HCT116 (cell line): ENCODE measurements around the gene ACOX3. TPM values are rescaled to one million over a fixed set of nuclear protein-coding genes. Genes with fewer than 3 reads are reported as not detected.

Source experiments
- ATAC-seq: fragments of 200-7000 bp; cut with Tn5 transposase; 2 replicates; pipeline ENCODE4 v1.9.1; 2020; ENCODE audit warnings: mild to moderate bottlenecking, moderate library complexity
- BruUV-seq: library from RNA; stranded (reverse); fragments of 400-500 nt; replicated peaks from 2 replicates; lab custom pipeline; 2021; lab: Mats Ljungman, UMichigan
- CTCF ChIA-PET: fragments of 300-600 bp; sonication (Branson Sonifier 250); formaldehyde crosslinking; loops from one replicate; lab custom pipeline; 2021; ENCODE audit warnings: antibody characterized with exemption; lab: Charles Lee
- POLR2A ChIA-PET: fragments of 300-600, 350-600 bp; sonication (Branson Sonifier 250); formaldehyde crosslinking; loops from one replicate; lab custom pipeline; 2021; ENCODE audit warnings: antibody characterized with exemption; lab: Charles Lee
- RAD21 ChIA-PET, 2 experiments: fragments of 300-600 bp; sonication (Branson Sonifier 250); formaldehyde crosslinking; loops; one replicate each; lab custom pipeline; 2023; ENCODE audit warnings: low total read pairs in 2 of 2; ENCODE audit not compliant: uncharacterized antibody in 2 of 2, unreplicated experiment in 2 of 2, low non-redundant PET in 1 of 2; lab: Charles Lee
- DNase-seq: peaks from one replicate; pipeline ENCODE4 v3.0.0-alpha.2; 2010; ENCODE audit warnings: low read depth, low spot score
- H2AFZ ChIP-seq: fragments of 200-600 bp; shearing (Covaris generic), sonication (generic); 2 replicates; pipeline ENCODE4 v1.6.1; 2017; ENCODE audit warnings: low read depth, mixed run types, mixed read lengths, antibody characterized with exemption, low read length; ENCODE audit not compliant: poor library complexity, severe bottlenecking
- H3K27ac ChIP-seq: 2 replicates; pipeline ENCODE4 v1.5.1; 2012; ENCODE audit warnings: low read depth, low read length
- H3K27me3 ChIP-seq: fragments of 200-600 bp; sonication (generic); 2 replicates; pipeline ENCODE4 v1.6.1; 2016; ENCODE audit warnings: mixed run types, low read length, mixed read lengths; ENCODE audit not compliant: insufficient read depth
- H3K36me3 ChIP-seq, 2 experiments: fragments of 200-500 bp in 1 of 2; fragments of 200-600 bp in 1 of 2; sonication (Bioruptor generic) in 1 of 2; sonication (generic) in 1 of 2; 2 replicates each; pipeline versions ENCODE4 v1.5.1 to v1.6.1; 2014 to 2016; ENCODE audit warnings: low read length in 2 of 2, inconsistent platforms in 1 of 2, mixed read lengths in 1 of 2, mixed run types in 1 of 2; ENCODE audit not compliant: insufficient read depth in 2 of 2, control insufficient read depth in 1 of 2
- H3K4me1 ChIP-seq, 2 experiments: fragments of 200-600 bp in 1 of 2; sonication (generic) in 1 of 2; 2 replicates each; pipeline versions ENCODE4 v1.5.1 to v1.6.1; 2012 to 2017; ENCODE audit warnings: low read length in 2 of 2, inconsistent platforms in 1 of 2, mild to moderate bottlenecking in 1 of 2, mixed read lengths in 1 of 2, mixed run types in 1 of 2, moderate library complexity in 1 of 2; ENCODE audit not compliant: insufficient read depth in 2 of 2, control insufficient read depth in 1 of 2
- H3K4me2 ChIP-seq: fragments of 200-600 bp; sonication (generic); 2 replicates; pipeline ENCODE4 v1.6.1; 2017; ENCODE audit warnings: mixed run types, low read length, mixed read lengths
- H3K4me3 ChIP-seq, 2 experiments: fragments of 200-600 bp in 1 of 2; sonication (generic) in 1 of 2; replicated peaks in 1 of 2; 2 replicates each; pipeline ENCODE4 v1.5.1; 2011 to 2016; ENCODE audit warnings: low read length in 2 of 2, control low read depth in 1 of 2, low read depth in 1 of 2, mild to moderate bottlenecking in 1 of 2, mixed read lengths in 1 of 2, mixed run types in 1 of 2
- H3K79me2 ChIP-seq: fragments of 200-600 bp; sonication (generic); 2 replicates; pipeline ENCODE4 v1.6.1; 2017; ENCODE audit warnings: mild to moderate bottlenecking, mixed run types, low read length, moderate library complexity, mixed read lengths; ENCODE audit not compliant: insufficient read depth
- H3K9ac ChIP-seq: fragments of 200-600 bp; sonication (generic); 2 replicates; pipeline ENCODE4 v1.6.1; 2016; ENCODE audit warnings: low read length, mixed read lengths
- H3K9me2 ChIP-seq: fragments of 200-600 bp; sonication (generic), shearing (Covaris generic); 2 replicates; pipeline ENCODE4 v1.6.1; 2017; ENCODE audit warnings: mixed run types, mild to moderate bottlenecking, moderate library complexity; ENCODE audit not compliant: insufficient read depth
- H3K9me3 ChIP-seq, 2 experiments: fragments of 200-500 bp in 1 of 2; fragments of 200-600 bp in 1 of 2; sonication (Bioruptor generic) in 1 of 2; sonication (generic) in 1 of 2; 2 replicates each; pipeline ENCODE4 v1.6.1; 2014 to 2017; ENCODE audit warnings: low read length in 2 of 2, mixed read lengths in 2 of 2, inconsistent platforms in 1 of 2, low read depth in 1 of 2, mild to moderate bottlenecking in 1 of 2, mixed run types in 1 of 2, moderate library complexity in 1 of 2; ENCODE audit not compliant: control insufficient read depth in 1 of 2, insufficient read depth in 1 of 2
- H4K20me1 ChIP-seq: fragments of 200-600 bp; sonication (generic), shearing (Covaris generic); 2 replicates; pipeline ENCODE4 v1.6.1; 2017; ENCODE audit warnings: mixed run types, mild to moderate bottlenecking, moderate library complexity; ENCODE audit not compliant: insufficient read depth
- CBX3 ChIP-seq: IDR thresholded peaks from 2 replicates; pipeline ENCODE4 v1.6.1; 2012; ENCODE audit warnings: low read depth
- CEBPB ChIP-seq: IDR thresholded peaks from 2 replicates; pipeline ENCODE4 v1.6.1; 2012; ENCODE audit warnings: low read depth
- EGR1 ChIP-seq: IDR thresholded peaks from 2 replicates; pipeline ENCODE4 v1.6.1; 2012; ENCODE audit warnings: low read depth
- ELF1 ChIP-seq: IDR thresholded peaks from 2 replicates; pipeline ENCODE4 v1.6.1; 2012; ENCODE audit warnings: low read depth, borderline replicate concordance
- EZH2 ChIP-seq: fragments of 200-600 bp; sonication (generic); IDR thresholded peaks from 2 replicates; pipeline ENCODE4 v1.6.1; 2017; ENCODE audit warnings: antibody characterized with exemption, mixed run types
- EZH2phosphoT487 ChIP-seq: fragments of 200-600 bp; IDR thresholded peaks from 2 replicates; pipeline ENCODE4 v1.6.1; 2018; ENCODE audit warnings: antibody characterized with exemption, borderline replicate concordance
- JUND ChIP-seq: IDR thresholded peaks from 2 replicates; pipeline ENCODE4 v1.6.1; 2012
- POLR2A ChIP-seq: IDR thresholded peaks from 2 replicates; pipeline ENCODE4 v1.7.0; 2011; ENCODE audit warnings: borderline replicate concordance; ENCODE audit not compliant: insufficient read depth, insufficient read length; ENCODE audit errors: extremely low read depth
- RAD21 ChIP-seq: IDR thresholded peaks from 2 replicates; pipeline ENCODE4 v1.6.1; 2012; ENCODE audit warnings: low read depth, mild to moderate bottlenecking
- REST ChIP-seq: IDR thresholded peaks from 2 replicates; pipeline ENCODE4 v1.6.1; 2012; ENCODE audit warnings: low read depth
- SP1 ChIP-seq: IDR thresholded peaks from 2 replicates; pipeline ENCODE4 v1.6.1; 2012; ENCODE audit warnings: low read depth
- SRF ChIP-seq: IDR thresholded peaks from 2 replicates; pipeline ENCODE4 v1.6.1; 2012; ENCODE audit warnings: low read depth
- TCF7L2 ChIP-seq: IDR thresholded peaks from 2 replicates; pipeline ENCODE4 v1.7.0; 2011; ENCODE audit warnings: borderline replicate concordance, inconsistent platforms; ENCODE audit not compliant: insufficient read depth, insufficient read length; ENCODE audit errors: extremely low read depth
- YY1 ChIP-seq: IDR thresholded peaks from 2 replicates; pipeline ENCODE4 v1.6.1; 2011; ENCODE audit warnings: low read length, low read depth, moderate library complexity, mild to moderate bottlenecking; ENCODE audit not compliant: insufficient replicate concordance; ENCODE audit errors: extremely low read depth
- ZFX ChIP-seq: fragments of 450-650 bp; IDR thresholded peaks from 2 replicates; pipeline ENCODE4 v1.6.1; 2017
- intact Hi-C: fragments of 100-400 bp; cut with micrococcal nuclease; formaldehyde crosslinking; loops from 2 replicates; pipeline ENCODE4 v1.10.0; 2022
- total RNA-seq: library from RNA; stranded (reverse); gene quantifications from one replicate; pipeline ENCODE4 v1.2.1, GENCODE V29; 2021; ENCODE audit not compliant: unreplicated experiment
- TF ChIP-seq, protein P1 (sequence below): IDR thresholded peaks from 2 replicates; pipeline ENCODE4 v1.6.1; 2012

Gene ACOX3
- total RNA-seq, 1 experiment from 2014 or later, result 16.9 TPM

GRCh38 chr4:8374851-8375649 lies 65.5 kb downstream of the ACOX3 start:
- ATAC-seq (0 out of 2 replicates have a peak, but pooled peaks have one; percentile 17), DNase-seq (no peak)
- TF ChIP-seq POLR2A, result no peak
- BruUV-seq, result no TSS peak
- CTCF ChIA-PET, result no interaction called here
- H3K79me2 ChIP-seq, result no peaks in the 10 kb centered on the region
- H3K9me3 ChIP-seq, result no peaks in the 10 kb centered on the region
- RAD21 ChIA-PET, result no interaction called here
- H3K9me2 ChIP-seq, result no peaks in the 10 kb centered on the region
- H3K9ac ChIP-seq, result no peak overlapping the region
- no peaks in the 10 kb centered on the region for H3K27me3 ChIP-seq
- H2AFZ ChIP-seq, result no peak overlapping the region
- no peaks in the 10 kb centered on the region for H3K4me1 ChIP-seq
- no peaks in the 10 kb centered on the region for H4K20me1 ChIP-seq
- no peaks in the 10 kb centered on the region for H3K36me3 ChIP-seq
- no peak overlapping the region for H3K27ac ChIP-seq
- intact Hi-C loops, result no loop called here
- no peak overlapping the region for H3K4me2 ChIP-seq
- POLR2A ChIA-PET, result no interaction called here
- no peak overlapping the region for H3K4me3 ChIP-seq

GRCh38 chr4:8373973-8374545 lies 66.5 kb downstream of the ACOX3 start:
- Histone ChIP-seq H3K36me3 (no peaks in the 10 kb centered on the region), H3K79me2 (no peaks in the 10 kb centered on the region), H2AFZ (no peak overlapping the region), H3K27me3 (no peaks in the 10 kb centered on the region), H3K4me2 (no peak overlapping the region), H3K9me2 (no peaks in the 10 kb centered on the region), H3K9ac (no peak overlapping the region), H3K9me3 (no peaks in the 10 kb centered on the region), H3K4me3 (no peak overlapping the region), H3K27ac (no peak overlapping the region), H3K4me1 (no peaks in the 10 kb centered on the region), H4K20me1 (no peaks in the 10 kb centered on the region)
- CTCF ChIA-PET, result no interaction called here
- intact Hi-C loops, result no loop called here
- DNase-seq, result no peak
- no peak for ATAC-seq
- BruUV-seq, result no TSS peak
- RAD21 ChIA-PET, result no interaction called here
- POLR2A ChIA-PET, result no interaction called here
- no peak for TF ChIP-seq EZH2
- no peak for TF ChIP-seq RAD21
- TF ChIP-seq EZH2phosphoT487, result no peak
- TF ChIP-seq, protein P1, sequence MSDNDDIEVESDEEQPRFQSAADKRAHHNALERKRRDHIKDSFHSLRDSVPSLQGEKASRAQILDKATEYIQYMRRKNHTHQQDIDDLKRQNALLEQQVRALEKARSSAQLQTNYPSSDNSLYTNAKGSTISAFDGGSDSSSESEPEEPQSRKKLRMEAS, result no peak
- TF ChIP-seq YY1, result no peak
- TF ChIP-seq TCF7L2, result no peak
- no peak for TF ChIP-seq CEBPB
- TF ChIP-seq EGR1, result no peak
- no peak for TF ChIP-seq JUND
- TF ChIP-seq CBX3, result no peak
- TF ChIP-seq POLR2A, result no peak
- no peak for TF ChIP-seq REST
- no peak for TF ChIP-seq ZFX
- TF ChIP-seq ELF1, result no peak
- TF ChIP-seq SRF, result no peak
- TF ChIP-seq SP1, result no peak
